HG03103 (cell line): ENCODE measurements around the gene HVCN1.
"Not testable (repeated sequence)": the region's sequence is repeated elsewhere in the genome, so short reads cannot be mapped to it uniquely, and the experiment has no call there.

Source experiments
- ATAC-seq: cut with Tn5 transposase; IDR thresholded peaks from one replicate; pipeline ENCODE4 v1.9.1; 2021; ENCODE audit warnings: low read depth; ENCODE audit not compliant: unreplicated experiment

Gene HVCN1

DNA sequence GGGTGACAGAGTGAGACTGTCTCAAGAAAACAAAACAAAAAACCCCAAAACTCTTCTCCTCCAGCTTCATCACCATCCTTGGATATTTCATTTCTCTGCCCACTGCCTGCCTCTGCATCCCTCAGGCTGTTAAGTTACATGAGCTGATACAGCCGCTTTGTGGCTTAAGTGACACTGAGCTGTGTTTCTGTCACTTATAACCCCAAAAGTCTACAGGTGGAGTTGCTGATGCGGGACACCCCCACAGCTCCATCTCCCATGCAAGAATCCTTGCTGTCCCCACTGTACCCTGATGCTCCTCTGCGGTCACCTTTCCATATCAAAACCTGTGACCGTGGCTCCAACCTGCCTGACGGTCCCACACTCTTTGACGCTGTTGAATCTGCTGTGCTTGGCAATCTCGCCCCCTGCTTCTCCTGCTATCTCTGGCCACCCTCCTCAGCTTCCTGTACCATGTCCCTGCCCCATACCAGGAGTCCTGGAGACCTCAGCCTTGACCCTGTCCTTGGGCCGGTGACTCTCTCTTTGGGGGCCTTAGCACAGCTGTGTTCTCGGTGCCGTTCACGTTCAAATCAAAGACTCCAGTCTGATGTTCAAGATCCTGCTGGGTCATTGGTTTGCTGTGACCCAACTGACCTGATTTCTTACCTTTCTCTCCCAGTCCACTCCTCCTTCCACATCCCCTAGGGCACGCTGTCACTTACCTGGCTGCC is 20.3 kb downstream of the HVCN1 start:
- ATAC-seq, result no peak

DNA sequence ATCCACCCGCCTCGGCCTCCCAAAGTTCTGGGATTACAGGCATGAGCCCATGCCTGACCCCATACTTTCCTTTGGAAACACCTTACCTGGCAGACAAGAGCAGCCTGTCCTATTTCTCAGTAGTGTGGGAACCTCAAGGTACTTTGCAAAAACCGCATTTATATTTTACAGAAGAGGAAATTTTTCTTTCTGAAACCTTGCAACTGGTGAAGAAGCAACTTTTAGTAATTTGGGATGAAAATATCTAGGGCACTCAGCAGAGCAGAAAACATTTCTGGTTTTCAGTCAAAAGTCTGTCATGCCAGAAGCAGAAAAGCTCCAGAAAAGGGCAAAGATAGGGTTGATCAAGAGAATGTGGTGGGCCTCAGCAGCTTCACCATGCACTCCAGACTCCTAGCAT is 21.2 kb downstream of the HVCN1 start:
- no peak for ATAC-seq

DNA sequence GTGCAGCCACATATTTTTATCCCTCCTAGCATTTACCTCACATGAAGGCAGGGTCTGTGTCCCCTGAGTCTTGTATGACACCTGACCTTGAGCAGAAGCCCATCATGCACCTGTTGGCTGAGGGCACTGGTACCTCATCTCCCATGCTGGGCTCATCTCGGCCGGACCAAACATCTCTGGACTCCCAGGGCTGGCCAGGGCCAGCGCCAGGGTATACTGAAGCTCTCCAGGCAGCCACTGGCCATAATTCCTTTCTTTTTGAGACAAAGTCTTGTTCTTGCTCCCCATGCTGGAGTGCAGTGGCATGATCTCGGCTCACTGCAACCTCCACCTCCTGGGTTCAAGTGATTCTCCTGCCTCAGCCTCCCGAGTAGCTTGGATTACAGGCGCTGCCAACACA is 22.0 kb downstream of the HVCN1 start:
- ATAC-seq, result no peak

DNA sequence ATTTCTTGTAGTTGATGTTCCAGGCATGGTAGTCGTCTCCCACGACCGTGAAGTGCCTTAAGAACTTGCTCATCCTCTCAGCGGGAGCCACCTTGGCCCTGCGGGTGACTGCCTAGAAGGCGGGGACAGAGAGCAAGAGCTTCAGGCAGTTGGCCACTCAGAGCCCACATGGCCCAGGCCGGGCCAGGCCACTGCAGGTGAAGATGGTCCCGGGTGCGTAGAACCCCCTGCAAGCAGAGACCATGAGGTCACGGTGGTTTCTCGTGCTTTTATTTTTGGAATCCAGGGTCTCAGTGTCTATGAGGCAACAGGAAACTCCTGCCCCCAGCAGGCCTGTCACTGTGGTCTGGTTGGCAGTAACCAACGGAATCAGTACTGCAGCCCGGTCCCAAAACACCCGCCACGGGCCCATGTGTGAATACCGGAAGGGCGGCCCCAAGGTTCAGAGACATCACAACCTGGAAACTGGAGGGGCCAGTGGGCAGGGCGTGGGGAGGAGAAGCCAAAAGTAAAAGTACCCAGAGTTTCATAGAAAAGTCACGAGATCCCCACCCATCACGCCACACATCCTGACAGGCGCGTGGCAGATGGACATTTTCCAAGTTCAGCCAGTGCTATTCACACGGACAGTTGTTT is 27.5 kb downstream of the HVCN1 start:
- ATAC-seq, result peak; percentile 84

DNA sequence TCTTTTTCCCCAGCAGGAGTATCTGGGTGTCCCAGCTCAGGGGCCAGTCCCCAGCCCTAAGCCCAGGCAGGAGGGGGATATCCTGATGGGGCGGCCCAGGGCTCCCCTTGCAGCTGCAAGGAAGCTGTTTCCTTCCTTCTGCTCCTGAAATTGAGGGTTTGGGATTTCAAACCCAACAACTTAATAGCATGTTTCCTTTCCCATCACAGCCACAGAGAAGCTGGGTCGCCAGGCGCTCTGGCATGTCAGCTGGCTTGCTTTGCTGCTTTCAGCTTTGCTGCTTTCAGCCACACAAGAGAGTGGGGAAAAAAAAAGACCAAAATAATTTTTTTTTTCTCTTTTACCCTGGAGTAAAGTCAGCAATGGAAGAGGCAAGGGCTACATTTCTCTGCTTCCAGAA is 30.0 kb downstream of the HVCN1 start:
- ATAC-seq, result no peak

DNA sequence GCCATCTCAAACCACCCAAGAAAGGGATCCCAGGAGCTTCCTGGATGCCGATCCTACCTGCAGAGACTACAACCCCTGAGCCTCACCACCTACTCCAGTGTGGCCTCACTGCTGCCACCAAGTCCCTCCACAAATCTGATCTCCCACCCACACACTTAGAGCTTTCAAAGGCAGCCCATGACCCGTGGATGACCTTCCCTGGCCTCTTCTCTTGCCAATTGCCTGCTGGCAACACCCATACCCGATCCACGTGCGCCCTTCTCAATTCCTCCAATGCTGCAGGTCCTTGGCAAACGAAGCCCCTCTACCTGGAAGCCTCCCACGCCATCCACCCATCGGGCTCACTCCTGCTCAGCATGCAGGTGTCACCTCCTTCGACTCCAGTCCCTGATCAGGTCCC is 30.7 kb downstream of the HVCN1 start:
- no peak for ATAC-seq

DNA sequence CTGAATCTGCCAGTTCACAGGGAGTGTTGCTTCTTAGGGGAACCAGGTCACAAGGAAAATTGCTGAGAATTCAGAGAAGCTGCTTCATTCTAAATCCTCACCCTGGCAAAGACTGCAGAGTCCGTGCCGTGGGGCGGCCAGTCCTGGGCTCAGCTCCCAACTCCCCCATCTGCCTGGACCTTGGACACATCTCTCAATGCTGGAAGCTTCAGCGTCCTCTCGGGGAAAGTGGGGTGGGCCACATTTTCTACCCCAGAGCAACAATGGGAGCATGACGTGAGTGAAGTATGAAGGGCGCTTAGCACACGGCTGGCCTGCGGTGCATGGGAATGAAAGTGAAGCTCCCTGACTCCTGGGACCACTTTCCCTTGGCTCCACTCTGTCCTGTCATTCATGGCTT is 31.2 kb downstream of the HVCN1 start:
- no peak for ATAC-seq

DNA sequence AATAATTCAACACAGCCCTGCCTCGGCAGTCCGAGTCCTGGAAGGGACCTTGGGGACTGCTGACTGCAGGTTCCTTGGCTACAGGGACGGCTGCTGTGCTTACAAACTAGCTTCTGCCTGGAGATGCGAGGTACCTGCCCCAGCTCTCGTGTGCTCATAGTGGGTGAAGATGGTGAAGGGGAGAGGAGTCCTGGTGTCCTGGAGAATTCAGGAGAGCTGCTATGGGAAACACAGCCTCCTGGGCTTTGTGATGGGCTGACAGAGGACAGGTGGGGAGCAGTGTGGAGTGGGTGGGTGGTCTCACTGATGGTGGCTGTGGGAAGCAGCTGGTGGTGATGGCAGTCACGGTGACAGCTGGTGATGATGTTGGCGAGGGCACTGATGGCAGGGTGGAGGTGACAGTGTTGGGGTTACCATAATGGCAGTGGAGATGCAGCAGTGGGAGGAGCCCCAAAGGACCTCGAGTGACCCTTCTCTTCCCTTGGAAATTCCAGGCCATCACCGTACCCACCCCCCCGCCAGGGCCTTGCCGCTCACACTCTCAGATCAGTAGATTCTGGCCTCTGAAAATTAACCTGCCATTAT is 32.8 kb downstream of the HVCN1 start:
- no peak for ATAC-seq

DNA sequence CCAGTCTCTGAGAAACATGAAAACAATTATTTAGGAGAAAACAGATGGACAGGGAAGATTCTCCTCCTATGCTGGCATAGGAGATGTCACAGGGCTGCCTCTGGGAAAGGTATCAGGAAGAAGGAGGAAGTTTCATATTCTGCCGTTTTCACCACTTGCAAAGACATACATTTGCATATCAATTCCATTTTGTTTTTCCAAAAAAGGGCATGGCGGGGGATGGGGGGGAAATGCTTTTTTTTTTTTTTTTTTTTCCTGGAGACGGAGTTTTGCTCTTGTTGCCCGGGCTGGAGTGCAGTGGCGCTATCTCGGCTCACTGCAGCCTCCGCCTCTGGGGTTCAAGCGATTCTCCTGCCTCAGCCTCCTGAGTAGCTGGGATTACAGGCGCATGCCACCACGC is 34.7 kb downstream of the HVCN1 start:
- not testable (repeated sequence) for ATAC-seq

DNA sequence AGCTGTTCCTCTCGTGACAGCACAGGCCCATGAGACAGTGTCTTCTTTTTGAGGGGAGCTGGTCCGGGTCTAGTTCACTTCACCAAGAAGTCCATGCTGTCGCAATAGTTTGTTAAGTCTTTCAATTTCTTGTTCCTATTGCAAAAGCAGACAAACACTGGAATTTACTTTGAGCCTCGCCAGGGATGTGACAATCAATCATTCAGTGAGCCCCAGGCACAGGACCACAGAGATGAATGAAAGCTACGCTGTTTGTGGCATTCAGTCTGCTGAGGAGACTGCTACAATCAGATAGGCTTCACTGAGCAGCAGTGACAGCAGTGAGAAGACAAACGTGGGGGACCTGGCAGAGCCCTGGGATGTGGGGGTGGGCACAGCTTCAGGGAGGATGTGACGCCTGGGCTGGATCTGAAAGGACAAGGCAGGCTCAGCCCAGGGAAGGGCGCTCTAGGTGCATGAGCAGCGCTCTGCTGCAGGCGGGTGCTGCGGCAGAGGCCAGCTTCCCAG is 39.5 kb downstream of the HVCN1 start:
- ATAC-seq, result no peak

DNA sequence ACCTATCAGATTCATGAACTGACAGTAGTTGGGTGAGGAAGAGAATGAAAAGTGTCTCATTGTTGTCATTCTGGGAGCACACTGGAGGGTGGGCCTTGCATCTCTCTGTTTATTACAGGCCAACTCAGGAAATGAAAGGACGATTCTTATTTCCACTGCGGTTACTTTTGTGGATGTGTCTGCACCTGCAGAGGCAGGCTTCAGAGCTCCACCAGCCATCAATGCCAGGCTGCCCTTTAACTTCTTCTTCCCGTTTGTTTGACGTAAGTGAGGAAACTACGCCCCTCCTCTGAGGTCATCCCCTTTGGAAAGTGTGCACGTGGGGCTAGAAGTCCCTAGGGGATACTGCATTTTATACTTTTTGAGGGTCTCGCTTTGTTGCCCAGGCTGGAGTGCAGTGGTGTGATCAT is 41.3 kb downstream of the HVCN1 start:
- ATAC-seq, result no peak

DNA sequence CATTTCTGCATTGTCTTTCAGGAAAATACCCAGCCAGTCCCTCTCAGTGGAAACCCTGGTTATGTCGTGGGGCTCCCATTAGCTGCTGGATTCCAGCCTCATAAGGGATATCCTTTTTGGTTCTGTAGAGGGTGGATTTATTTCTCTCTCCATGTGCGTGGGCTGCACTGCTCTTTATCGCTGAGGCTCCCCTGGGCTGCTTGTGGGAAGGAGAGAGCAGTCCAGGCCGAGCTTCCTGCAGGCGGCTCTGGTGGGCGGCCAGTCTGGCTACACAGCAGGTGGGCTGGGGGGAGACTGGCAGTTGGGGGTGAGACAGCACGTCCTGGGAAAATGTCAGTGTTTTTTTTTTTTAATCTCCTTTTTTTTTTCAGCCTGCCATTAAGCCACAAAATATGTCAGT is 47.4 kb downstream of the HVCN1 start:
- no peak for ATAC-seq

DNA sequence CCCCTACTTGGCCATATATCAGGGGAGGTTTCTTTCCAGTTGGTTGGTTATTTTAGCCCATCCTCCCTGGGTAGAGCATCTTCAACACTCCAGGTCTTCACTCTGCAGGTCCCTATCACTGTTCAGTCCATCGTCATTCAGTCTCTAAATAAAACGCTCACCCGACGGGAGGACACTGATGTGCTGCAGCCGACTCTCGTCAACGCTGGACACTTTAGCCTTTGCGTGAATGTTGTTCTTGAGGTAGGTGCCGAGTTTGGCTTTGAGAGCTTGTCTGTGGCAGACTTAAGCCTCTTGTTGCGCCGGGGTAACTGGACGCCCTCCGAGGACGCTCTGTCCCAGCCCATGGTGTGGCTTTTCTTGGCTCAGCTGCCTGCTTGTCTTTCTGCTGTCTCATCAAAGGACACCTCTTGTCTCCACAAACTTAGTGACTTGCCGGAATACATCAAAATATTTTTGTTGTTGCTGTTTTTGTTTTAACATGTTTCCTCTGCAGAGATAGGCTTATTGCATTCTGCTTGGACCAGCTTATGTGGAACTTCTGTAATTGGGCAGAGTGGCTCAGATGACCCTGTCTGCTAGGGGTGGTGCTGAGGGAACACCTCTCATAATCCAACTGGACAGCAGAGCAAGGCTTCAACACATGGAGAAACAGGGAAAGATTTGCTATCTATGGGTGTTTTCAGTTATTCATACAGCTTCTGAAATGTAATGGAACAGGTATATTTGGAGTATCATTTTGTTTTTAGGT is 48.5 kb downstream of the HVCN1 start:
- ATAC-seq, result no peak

DNA sequence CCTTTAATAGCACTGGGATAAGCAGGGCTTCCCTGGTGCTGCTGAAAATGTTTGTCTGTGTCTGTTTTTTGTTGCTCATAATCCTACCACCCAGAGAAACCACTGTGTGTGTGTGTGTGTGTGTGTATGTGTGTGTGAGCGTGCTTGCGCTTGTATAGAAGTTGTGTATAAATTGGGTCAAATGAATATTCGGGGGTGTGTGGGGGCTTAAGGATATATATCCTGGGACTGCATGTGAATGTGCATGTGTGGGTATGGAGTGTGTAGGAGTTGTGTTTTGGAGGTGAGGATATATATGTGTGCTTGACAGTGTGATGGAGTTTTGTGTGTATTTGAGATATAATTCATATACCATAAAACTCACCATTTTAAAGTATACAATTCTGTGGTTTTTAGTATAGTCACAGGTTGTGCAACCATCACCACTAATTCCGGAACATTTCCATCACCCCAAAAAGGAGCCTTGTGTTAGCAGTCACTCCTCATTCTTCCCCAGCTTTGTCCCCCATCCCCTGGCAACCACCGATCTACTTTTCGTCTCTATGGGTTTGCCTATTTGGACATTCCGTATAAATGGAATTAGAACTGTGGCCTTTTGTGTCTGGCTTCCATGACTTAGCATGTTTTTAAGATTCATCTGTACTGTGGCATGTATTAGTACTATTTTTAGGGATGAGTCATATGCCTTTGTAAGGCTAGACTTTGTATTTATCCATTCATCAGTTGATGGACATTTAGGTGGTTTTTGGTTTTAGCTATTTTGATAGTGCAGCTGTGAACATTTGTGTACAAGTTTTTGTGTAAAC is 49.4 kb downstream of the HVCN1 start:
- ATAC-seq, result no peak

DNA sequence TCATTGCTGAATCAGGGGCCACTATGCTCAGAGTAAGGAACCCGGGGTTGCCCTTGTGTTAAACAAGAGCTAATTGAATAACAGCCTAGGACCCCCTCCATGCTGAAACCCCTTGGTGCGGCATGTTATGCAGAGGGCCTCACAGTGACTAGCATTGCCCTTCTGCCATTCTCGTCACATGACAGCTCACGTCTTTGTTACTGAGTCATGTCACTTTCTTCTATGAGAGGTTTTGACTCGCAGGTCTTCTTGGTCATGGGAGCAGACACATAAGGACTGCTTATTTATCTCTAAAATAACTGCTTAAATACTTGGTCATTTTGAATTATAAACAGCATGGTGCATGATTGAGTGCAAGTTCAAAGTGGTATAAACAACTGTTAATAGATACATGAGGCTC is 50.1 kb downstream of the HVCN1 start:
- no peak for ATAC-seq

DNA sequence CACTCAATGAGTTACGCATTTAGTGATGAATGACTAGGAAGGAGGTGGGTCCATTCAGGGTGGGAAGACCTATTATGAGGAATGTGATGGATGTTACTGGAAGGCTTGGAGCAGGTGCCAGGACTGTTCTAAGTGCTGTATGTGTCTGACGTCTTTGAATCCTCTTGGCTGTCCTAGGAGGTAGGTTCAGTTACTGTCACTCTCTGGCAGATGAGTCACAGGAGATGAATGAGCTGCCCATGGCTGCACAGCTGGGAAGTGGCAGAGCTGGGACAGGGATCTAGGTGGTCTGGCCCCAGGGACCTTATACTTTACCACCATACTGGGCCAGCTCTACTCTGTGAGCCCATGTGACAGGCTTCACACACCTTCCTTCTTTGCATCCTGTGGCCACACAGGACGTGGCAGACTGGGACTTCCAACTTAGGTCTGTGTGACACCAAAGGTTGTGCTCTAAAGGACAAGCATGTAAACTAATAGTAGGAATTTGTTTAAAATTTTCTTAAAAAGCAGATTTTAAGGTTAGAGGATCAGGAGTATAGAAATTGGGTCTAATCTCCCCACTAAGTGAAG is 51.0 kb downstream of the HVCN1 start:
- no peak for ATAC-seq

DNA sequence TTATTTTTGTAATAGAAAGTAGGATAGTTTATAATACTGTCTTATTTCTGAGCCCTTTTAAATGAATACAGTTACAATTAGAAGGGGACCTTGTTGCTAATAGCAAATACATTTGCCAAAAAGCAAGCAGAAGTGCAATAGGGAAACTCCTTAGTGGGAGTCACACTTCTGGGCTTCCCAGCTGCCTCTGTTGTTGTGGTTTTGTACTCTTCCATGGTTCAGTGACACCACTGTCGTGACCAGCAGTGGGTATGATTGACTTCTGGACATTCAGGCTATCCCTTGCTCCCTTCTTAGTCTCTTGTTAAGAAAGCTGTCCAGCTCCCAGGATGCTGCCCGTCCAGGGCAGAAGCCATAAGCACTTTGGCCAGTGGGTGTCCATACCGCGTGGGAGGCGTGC is 52.4 kb downstream of the HVCN1 start:
- ATAC-seq, result no peak

DNA sequence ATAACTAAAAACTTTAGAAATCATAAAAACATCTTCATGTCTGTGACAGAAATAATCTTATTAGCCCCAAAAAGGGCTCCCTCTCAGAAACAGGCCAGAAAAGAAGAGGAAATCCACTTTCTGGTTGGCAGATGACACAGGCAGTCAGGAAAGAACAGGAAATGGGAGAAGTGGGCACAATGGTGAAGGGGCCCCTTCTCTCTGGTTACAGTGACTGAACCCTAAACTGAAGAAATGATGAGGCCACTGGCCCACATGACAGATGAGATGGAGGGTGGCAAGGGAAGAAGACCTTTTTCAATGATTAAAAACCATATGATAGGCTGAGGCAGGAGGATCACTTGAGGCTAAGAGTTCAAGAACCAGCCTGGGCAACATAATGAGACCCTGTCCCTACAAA is 53.9 kb downstream of the HVCN1 start:
- no peak for ATAC-seq

DNA sequence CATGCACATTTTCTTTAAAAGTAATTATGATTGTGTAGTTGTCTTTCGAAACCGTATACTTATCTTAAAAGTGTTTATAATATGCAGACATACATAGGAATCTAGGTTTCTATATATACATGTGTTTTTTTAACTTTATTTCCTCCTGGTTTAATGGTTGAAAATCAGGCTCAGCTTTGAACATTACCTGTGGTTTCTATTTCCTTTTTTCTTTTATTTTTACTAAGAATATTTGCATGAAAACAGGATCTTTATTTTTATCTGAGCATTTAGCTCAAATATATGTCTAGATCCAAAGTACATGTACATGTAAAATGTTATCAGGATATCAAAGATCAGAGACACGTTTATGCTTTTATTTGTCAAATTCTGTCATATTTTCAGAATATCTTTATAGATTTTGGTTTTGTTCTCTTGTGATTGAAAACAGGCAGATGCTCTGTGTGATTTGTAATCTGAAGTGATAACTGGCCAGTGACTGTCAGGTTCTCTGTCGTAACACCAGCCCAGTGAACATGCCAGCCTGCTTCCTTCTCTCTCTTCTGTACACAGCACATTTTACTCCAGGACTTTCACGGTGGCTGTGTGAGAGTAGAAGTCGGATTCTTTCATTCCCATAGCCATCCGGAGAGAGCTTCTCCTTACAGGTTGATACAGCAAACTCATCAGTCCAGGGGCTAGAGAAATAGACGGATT is 61.3 kb downstream of the HVCN1 start:
- no peak for ATAC-seq

DNA sequence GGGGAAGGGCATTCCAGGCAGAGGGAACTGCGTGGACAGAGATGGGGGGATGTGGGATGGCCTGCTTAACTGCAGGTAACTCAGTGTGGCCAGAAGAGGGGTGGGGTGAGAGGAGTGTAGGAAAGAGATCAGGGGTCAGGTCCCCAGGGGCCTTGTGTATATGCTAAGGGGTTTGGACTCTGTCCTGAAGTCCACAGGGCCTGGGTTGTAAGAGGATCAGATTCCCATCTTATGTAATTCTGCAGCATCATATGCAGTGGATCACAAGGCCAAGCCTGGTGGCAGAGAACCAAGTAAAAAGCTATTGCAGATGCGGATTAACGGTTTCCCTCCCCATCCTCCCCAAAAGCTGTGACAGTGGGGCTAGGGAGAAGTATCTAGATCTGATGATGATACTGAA is 66.3 kb downstream of the HVCN1 start:
- ATAC-seq, result no peak
